Suprapubic skin (tissue), 4 donors: ENCODE measurements around the gene TBC1D2B. TPM values are rescaled to one million over a fixed set of nuclear protein-coding genes. Genes with fewer than 3 reads are reported as not detected.

Experiments
- DNase-seq, 2 donors: peaks; one replicate each; pipeline ENCODE4 v3.0.0-alpha.2; 2019; ENCODE audit warnings: low spot score in 2 of 2
- H3K27ac ChIP-seq: fragments of 200-600 bp; sonication (generic); one replicate; pipeline ENCODE4 v1.5.1; 2019
- H3K27me3 ChIP-seq: fragments of 200-600 bp; sonication (generic); one replicate; pipeline ENCODE4 v1.5.1; 2019
- H3K36me3 ChIP-seq: fragments of 200-600 bp; sonication (generic); one replicate; pipeline ENCODE4 v1.5.1; 2019
- H3K4me1 ChIP-seq: fragments of 200-600 bp; sonication (generic); one replicate; pipeline ENCODE4 v1.5.1; 2019
- H3K4me3 ChIP-seq: fragments of 200-600 bp; sonication (generic); one replicate; pipeline ENCODE4 v1.5.1; 2019; ENCODE audit warnings: mild to moderate bottlenecking
- H3K9me3 ChIP-seq: fragments of 200-600 bp; sonication (generic); one replicate; pipeline ENCODE4 v1.5.1; 2019
- EP300 ChIP-seq: sonication (generic); formaldehyde crosslinking; IDR thresholded peaks from one replicate; pipeline ENCODE4 v1.6.1; 2017; ENCODE audit warnings: antibody characterized with exemption
- POLR2A ChIP-seq, 2 donors: fragments of 450-650 bp; IDR thresholded peaks; one replicate each; pipeline ENCODE4 v1.6.1; 2017; ENCODE audit warnings: antibody characterized with exemption in 2 of 2, mild to moderate bottlenecking in 2 of 2, moderate library complexity in 2 of 2
- POLR2AphosphoS5 ChIP-seq, 3 donors: sonication (generic); formaldehyde crosslinking; IDR thresholded peaks; one replicate each; pipeline ENCODE4 v1.6.1; 2017; ENCODE audit warnings: antibody characterized with exemption in 3 of 3
- WGBS: methylation state at CpG from one replicate; pipeline ENCODE4 v1.1.5; 2018; 5-methylcytosine and 5-hydroxymethylcytosine counted together
- total RNA-seq, 4 donors: library from RNA; depleted of rRNA; stranded (reverse); fragments of >200 nt; gene quantifications; one replicate each; pipeline ENCODE4 v1.1.0, GENCODE V29; 2016
- TF ChIP-seq, protein P1 (sequence below), 2 donors: fragments of 200-600 bp in 1 of 2; fragments of 450-650 bp in 1 of 2; sonication (generic) in 1 of 2; IDR thresholded peaks; one replicate each; pipeline ENCODE4 v1.5.1; 2016 to 2019; ENCODE audit warnings: antibody characterized with exemption in 2 of 2, mild to moderate bottlenecking in 1 of 2, moderate library complexity in 1 of 2

Gene TBC1D2B
- total RNA-seq, 4 donors from 2014 or later = 27.9 to 126 (median 41.5) TPM

DNA sequence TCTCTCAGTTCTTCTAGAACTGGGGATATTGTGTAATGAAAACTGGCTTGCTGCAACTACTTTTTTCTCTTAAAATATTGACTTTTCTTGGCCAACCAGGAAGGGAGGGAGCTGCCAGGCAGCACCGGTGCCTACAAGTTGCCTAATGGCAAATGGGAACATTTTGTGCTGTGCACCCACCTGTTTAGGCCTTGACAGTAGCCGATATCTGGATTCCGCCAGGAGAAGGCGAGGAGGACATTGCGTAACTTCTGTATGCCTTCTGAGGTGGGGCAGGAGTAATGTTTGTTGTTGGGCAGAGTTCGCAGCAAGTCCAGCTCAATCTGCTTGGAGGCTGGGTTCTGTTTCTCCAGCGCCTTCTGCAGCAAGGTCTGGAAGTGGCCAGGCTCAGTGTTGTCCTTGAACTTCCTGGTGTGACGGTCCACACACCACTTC, 64.9 kb downstream of the TBC1D2B start:
- no peak for DNase-seq
- no peaks in the 10 kb centered on the region for H3K27me3 ChIP-seq
- no peak overlapping the region for H3K27ac ChIP-seq
- peaks cover 11% of the 10 kb centered on the region for H3K4me1 ChIP-seq
- WGBS = 77% methylated on average over 8 of the region's 8 CpGs
- H3K36me3 ChIP-seq = peaks cover 79% of the 10 kb centered on the region
- TF ChIP-seq, protein P1, sequence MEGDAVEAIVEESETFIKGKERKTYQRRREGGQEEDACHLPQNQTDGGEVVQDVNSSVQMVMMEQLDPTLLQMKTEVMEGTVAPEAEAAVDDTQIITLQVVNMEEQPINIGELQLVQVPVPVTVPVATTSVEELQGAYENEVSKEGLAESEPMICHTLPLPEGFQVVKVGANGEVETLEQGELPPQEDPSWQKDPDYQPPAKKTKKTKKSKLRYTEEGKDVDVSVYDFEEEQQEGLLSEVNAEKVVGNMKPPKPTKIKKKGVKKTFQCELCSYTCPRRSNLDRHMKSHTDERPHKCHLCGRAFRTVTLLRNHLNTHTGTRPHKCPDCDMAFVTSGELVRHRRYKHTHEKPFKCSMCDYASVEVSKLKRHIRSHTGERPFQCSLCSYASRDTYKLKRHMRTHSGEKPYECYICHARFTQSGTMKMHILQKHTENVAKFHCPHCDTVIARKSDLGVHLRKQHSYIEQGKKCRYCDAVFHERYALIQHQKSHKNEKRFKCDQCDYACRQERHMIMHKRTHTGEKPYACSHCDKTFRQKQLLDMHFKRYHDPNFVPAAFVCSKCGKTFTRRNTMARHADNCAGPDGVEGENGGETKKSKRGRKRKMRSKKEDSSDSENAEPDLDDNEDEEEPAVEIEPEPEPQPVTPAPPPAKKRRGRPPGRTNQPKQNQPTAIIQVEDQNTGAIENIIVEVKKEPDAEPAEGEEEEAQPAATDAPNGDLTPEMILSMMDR (IDR thresholded peaks at IDR 0.05) = no peak
- TF ChIP-seq POLR2A (IDR thresholded peaks at IDR 0.05) (no peak), POLR2AphosphoS5 (IDR thresholded peaks at IDR 0.05) (peak in 2 of 3 donors; percentile 41 to 90), EP300 (no peak)
- H3K4me3 ChIP-seq = no peak overlapping the region
- no peaks in the 10 kb centered on the region for H3K9me3 ChIP-seq

DNA sequence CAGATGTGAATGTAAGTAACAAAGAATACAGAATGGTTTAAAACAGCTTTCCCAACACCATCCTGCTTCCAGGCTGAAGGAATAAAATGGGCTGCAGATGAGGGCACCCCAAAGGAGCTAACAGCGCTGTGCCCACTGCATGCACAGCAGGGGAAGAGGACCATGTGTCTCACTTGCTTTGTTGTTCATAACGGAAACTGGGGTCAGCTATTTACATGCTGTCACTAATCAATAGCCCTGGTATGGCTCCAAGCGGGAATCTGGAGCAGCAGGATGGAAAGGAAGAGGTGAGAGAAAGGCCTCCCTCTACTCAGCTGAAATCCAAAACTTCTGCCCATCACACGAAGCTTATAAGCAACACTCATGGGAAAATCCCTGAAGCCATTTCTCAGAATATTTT, 67.4 kb downstream of the TBC1D2B start:
- 84% methylated on average over 4 of the region's 4 CpGs for WGBS
- no peak for TF ChIP-seq EP300
- TF ChIP-seq, protein P1 (IDR thresholded peaks at IDR 0.05) = no peak
- no peak for TF ChIP-seq POLR2A (IDR thresholded peaks at IDR 0.05)
- TF ChIP-seq POLR2AphosphoS5 (IDR thresholded peaks at IDR 0.05) = no peak

DNA sequence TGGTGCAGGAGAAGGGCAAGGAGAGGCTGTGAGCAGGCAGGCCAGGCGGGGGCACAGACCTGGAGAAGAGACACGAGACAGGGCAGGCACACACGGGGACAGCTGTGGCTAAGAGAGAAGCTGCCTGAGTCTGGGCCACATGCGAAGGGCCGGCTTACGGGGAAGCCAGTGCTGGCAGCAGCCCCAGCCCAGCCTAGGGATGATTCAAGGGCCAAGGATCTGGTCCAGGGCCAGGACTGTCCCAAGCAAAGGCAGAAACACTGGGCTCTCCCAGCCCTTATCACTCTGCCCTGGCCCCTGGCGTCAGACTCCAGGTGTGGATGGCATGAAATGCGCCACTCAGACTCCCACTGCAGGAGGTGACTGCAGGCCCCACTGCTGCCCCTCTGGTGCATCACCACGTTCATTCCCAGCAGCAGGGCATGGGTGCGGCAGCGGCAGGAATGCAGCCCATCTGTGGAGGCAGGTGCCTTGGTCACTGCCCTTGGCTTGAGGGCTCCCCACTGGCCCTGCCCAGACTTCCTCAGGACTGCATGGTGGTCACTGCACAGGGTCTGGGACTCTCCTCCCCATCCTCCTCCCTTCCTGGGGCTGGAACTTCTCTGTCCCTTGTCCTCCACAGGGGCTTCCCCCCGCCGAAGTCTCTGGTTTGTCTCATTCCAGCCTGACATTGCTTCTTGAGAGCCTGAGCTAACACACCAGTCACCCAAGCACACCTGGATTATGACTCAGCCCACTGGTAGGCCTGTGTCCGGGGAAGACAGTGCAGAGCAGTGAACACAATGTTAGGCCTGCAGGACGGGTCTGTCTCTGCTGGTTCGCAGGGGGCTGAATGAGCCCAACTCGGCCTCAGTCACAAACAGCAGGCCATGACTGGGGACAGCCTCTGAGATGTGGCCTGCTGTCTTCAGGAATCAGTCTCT, 69.3 kb downstream of the TBC1D2B start:
- Histone ChIP-seq H3K9me3 (no peaks in the 10 kb centered on the region), H3K27ac (no peak overlapping the region), H3K36me3 (peaks cover 67% of the 10 kb centered on the region), H3K27me3 (no peaks in the 10 kb centered on the region), H3K4me1 (peaks cover 30% of the 10 kb centered on the region), H3K4me3 (no peak overlapping the region)
- TF ChIP-seq EP300 (no peak), POLR2A (IDR thresholded peaks at IDR 0.05) (no peak), POLR2AphosphoS5 (IDR thresholded peaks at IDR 0.05) (no peak)
- TF ChIP-seq, protein P1 (IDR thresholded peaks at IDR 0.05) = no peak
- WGBS = 76% methylated on average over 5 of the region's 17 CpGs
- peak in 1 of 2 donors; percentile 75 for DNase-seq

More for the DNA sequence above, 67.4 kb downstream of the TBC1D2B start:
- Histone ChIP-seq H3K27ac (no peak overlapping the region), H3K36me3 (peaks cover 75% of the 10 kb centered on the region), H3K4me3 (no peak overlapping the region), H3K9me3 (no peaks in the 10 kb centered on the region), H3K27me3 (no peaks in the 10 kb centered on the region), H3K4me1 (peaks cover 22% of the 10 kb centered on the region)
- no peak for DNase-seq

DNA sequence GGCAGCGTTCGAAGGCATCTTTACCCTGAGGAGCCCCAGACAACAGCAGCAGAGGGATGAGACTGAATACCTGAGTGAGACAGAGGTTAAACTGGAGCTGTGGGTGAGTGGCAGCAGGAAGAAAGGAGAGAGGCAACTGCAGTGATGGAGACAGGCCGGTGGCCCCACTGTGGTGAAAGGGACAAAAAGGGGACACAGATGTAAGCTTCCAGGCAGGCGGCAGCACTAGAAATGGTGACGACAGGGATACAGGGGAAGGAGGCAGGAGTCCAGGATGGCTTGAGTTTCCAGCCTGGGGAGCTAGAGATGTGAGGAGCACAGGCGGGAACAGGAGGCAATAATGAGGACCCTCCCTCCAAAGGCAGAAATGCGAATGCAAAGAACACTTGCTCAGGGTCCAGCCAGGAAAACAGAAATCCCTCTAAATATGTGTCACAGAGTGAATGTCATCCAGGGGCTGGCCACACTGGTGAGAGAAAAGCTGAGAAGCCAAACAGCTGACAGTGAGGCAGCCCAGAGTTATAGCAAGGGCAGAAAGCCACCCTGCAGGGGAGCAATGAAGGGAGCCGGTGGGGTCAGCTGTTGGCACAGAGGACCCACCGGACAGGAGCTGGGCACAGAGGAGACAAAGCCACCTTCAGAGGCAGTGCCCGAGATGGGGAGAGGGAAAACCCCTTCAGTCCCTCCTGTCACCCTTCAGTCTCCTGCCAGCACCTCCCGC, 70.1 kb downstream of the TBC1D2B start:
- H3K27ac ChIP-seq = no peak overlapping the region
- H3K4me3 ChIP-seq = no peak overlapping the region
- H3K36me3 ChIP-seq = peaks cover 67% of the 10 kb centered on the region
- WGBS = 89% methylated on average over 10 of the region's 11 CpGs
- H3K27me3 ChIP-seq = no peaks in the 10 kb centered on the region
- H3K9me3 ChIP-seq = no peaks in the 10 kb centered on the region
- DNase-seq = no peak
- TF ChIP-seq EP300 (no peak), POLR2AphosphoS5 (IDR thresholded peaks at IDR 0.05) (no peak), POLR2A (IDR thresholded peaks at IDR 0.05) (no peak)
- TF ChIP-seq, protein P1 (IDR thresholded peaks at IDR 0.05) = no peak
- H3K4me1 ChIP-seq = peaks cover 28% of the 10 kb centered on the region
